GM12878 (cell line): ENCODE results near the gene IPO5. TPM values are rescaled to one million over a fixed set of nuclear protein-coding genes. Genes with fewer than 3 reads are reported as not detected.

ENCODE experiments used
- ATAC-seq: fragments of 200-7000 bp; cut with Tn5 transposase; 3 replicates; pipeline ENCODE4 v1.9.1; 2020; ENCODE audit warnings: mild to moderate bottlenecking, moderate library complexity
- BruUV-seq: library from RNA; stranded (reverse); fragments of 400-500 nt; replicated peaks from 2 replicates; lab custom pipeline; 2021; lab: Mats Ljungman, UMichigan
- CTCF ChIA-PET: fragments of 300-600 bp; sonication (Branson Sonifier 250); formaldehyde crosslinking; extraction: SDS; loops from one replicate; lab custom pipeline; 2021; ENCODE audit warnings: inconsistent platforms; lab: Yijun Ruan, JAX
- POLR2A ChIA-PET: fragments of 350-600 bp; formaldehyde crosslinking; extraction: SDS; loops from one replicate; lab custom pipeline; 2021; ENCODE audit warnings: inconsistent platforms; lab: Charles Lee
- RAD21 ChIA-PET: fragments of 300-600 bp; sonication (Branson Sonifier 250); formaldehyde crosslinking; loops from one replicate; lab custom pipeline; 2023; ENCODE audit warnings: antibody characterized with exemption; ENCODE audit not compliant: unreplicated experiment; lab: Charles Lee
- SMC1A ChIA-PET: fragments of 300-600 bp; sonication (Branson Sonifier 250); formaldehyde crosslinking; loops from one replicate; lab custom pipeline; 2023; ENCODE audit not compliant: unreplicated experiment, uncharacterized antibody; lab: Charles Lee
- DNase-seq: peaks from one replicate; pipeline ENCODE4 v3.0.0-alpha.2; 2011; ENCODE audit warnings: low read depth, low spot score
- FAIRE-seq: peaks from 3 replicates; lab custom pipeline; 2011; peaks lifted over from hg19 to GRCh38; lab: Jason Lieb, UNC
- H2AFZ ChIP-seq: 2 replicates; pipeline ENCODE4 v1.6.0; 2011; ENCODE audit warnings: low read depth, low read length, control low read depth; ENCODE audit not compliant: control insufficient read depth
- H3K27ac ChIP-seq: 2 replicates; pipeline ENCODE4 v1.5.1; 2011; ENCODE audit warnings: control low read depth; ENCODE audit not compliant: control insufficient read depth, insufficient read depth
- H3K27me3 ChIP-seq, 2 experiments: replicated peaks in 1 of 2; 2 replicates each; pipeline versions ENCODE4 v1.6.0 to v1.6.1; 2011; ENCODE audit warnings: low read length in 1 of 2; ENCODE audit not compliant: control insufficient read depth in 2 of 2, insufficient read depth in 2 of 2
- H3K36me3 ChIP-seq, 2 experiments: 2 replicates each; pipeline ENCODE4 v1.5.1; 2011; ENCODE audit warnings: low read length in 1 of 2; ENCODE audit not compliant: control insufficient read depth in 2 of 2, insufficient read depth in 2 of 2
- H3K4me1 ChIP-seq: 2 replicates; pipeline ENCODE4 v1.6.1; 2011; ENCODE audit warnings: mild to moderate bottlenecking, low read length, moderate library complexity, mixed read lengths; ENCODE audit not compliant: control insufficient read depth, insufficient read depth
- H3K4me2 ChIP-seq: 2 replicates; pipeline ENCODE4 v1.6.0; 2011; ENCODE audit warnings: control low read depth; ENCODE audit not compliant: control insufficient read depth, insufficient read depth
- H3K4me3 ChIP-seq: fragments of 200-600 bp; sonication (generic); 2 replicates; pipeline ENCODE4 v1.5.1; 2016
- H3K79me2 ChIP-seq: 2 replicates; pipeline ENCODE4 v1.6.0; 2011; ENCODE audit warnings: low read length; ENCODE audit not compliant: control insufficient read depth, insufficient read depth
- H3K9ac ChIP-seq: 2 replicates; pipeline ENCODE4 v1.8.0; 2011; ENCODE audit warnings: low read length, control low read depth, mixed read lengths; ENCODE audit not compliant: control insufficient read depth, insufficient read depth
- H3K9me3 ChIP-seq: replicated peaks from 3 replicates; pipeline ENCODE4 v1.5.1; 2011; ENCODE audit warnings: mild to moderate bottlenecking, low read length; ENCODE audit not compliant: control insufficient read depth, insufficient read depth
- H4K20me1 ChIP-seq: 2 replicates; pipeline ENCODE4 v1.6.0; 2011; ENCODE audit not compliant: control insufficient read depth, insufficient read depth
- ETV6 ChIP-seq, 2 experiments: fragments of 450-650 bp in 1 of 2; IDR thresholded peaks in 1 of 2; conservative IDR thresholded peaks in 1 of 2; 2 replicates each; pipeline ENCODE4 v1.6.1; 2014; ENCODE audit warnings: antibody characterized with exemption in 1 of 2, borderline replicate concordance in 1 of 2, low read depth in 1 of 2, mild to moderate bottlenecking in 1 of 2, moderate library complexity in 1 of 2
- EZH2 ChIP-seq: IDR thresholded peaks from 2 replicates; pipeline ENCODE4 v1.6.1; 2012; ENCODE audit warnings: low read depth, mild to moderate bottlenecking, control low read depth, inconsistent platforms, low read length, borderline replicate concordance; ENCODE audit not compliant: control insufficient read depth
- JUND ChIP-seq: IDR thresholded peaks from 2 replicates; pipeline ENCODE4 v1.6.1; 2012; ENCODE audit warnings: low read depth, mild to moderate bottlenecking, low read length, improper control_type of control experiment, moderate library complexity
- SRF ChIP-seq, 2 experiments: IDR thresholded peaks; 2 replicates each; pipeline ENCODE4 v1.6.1; 2011; ENCODE audit warnings: low read depth in 2 of 2, low read length in 2 of 2, mild to moderate bottlenecking in 1 of 2, moderate library complexity in 1 of 2
- TAF1 ChIP-seq: IDR thresholded peaks from 2 replicates; pipeline ENCODE4 v1.6.1; 2011; ENCODE audit warnings: mild to moderate bottlenecking, low read depth, low read length, borderline replicate concordance
- YBX1 ChIP-seq: fragments of 450-650 bp; IDR thresholded peaks from 2 replicates; pipeline ENCODE4 v1.6.1; 2016; ENCODE audit warnings: antibody characterized with exemption
- WGBS: methylation state at CpG from one replicate; pipeline ENCODE4 v1.1.6; 2016; ENCODE audit warnings: low lambda C conversion rate; ENCODE audit not compliant: insufficient replicate concordance, insufficient coverage; ENCODE audit errors: missing lambda C conversion rate; 5-methylcytosine and 5-hydroxymethylcytosine counted together
- in situ Hi-C: fragments of 300-500 bp; cut with MboI; formaldehyde crosslinking; loops from 9 replicates; pipeline ENCODE4 v1.14.3; 2018; ENCODE audit warnings: mixed read lengths
- intact Hi-C: fragments of 100-400 bp; cut with micrococcal nuclease; formaldehyde crosslinking; loops from one replicate; pipeline ENCODE4 v1.14.2; 2022; ENCODE audit not compliant: unreplicated experiment
- polyA plus RNA-seq, 11 experiments: library from polyadenylated mRNA; depleted of rRNA in 4 of 11; unstranded in 6 of 11; stranded (reverse) in 5 of 11; fragments of >200 nt; fragmentation: Nextera tagmentation in 4 of 11; fragmentation: Illumina TruSeq in 1 of 11; extraction: Ambion mirVana in 4 of 11; extraction: Trizol in 1 of 11; gene quantifications; 1 replicate in 1 of 11; 2 replicates in 10 of 11; pipeline versions ENCODE4 v1.2.1 to v1.2.3, GENCODE V29; 2011 to 2016; ENCODE audit warnings: inconsistent platforms in 2 of 11, missing spikeins in 2 of 11, low read depth in 1 of 11
- total RNA-seq, 4 experiments: library from RNA; depleted of rRNA in 3 of 4; stranded (reverse); fragments of >200 nt in 3 of 4; fragmentation: Illumina TruSeq in 1 of 4; extraction: Trizol in 1 of 4; gene quantifications; 2 replicates each; pipeline versions ENCODE4 v1.2.1 to v1.2.3, GENCODE V29; 2013 to 2021
- TF ChIP-seq, protein P1 (sequence below): fragments of 450-650 bp; IDR thresholded peaks from 2 replicates; pipeline ENCODE4 v1.6.1; 2017; ENCODE audit warnings: mild to moderate bottlenecking, moderate library complexity
- TF ChIP-seq, protein P2 (sequence below): fragments of 450-650 bp; IDR thresholded peaks from 2 replicates; pipeline ENCODE4 v1.6.1; 2016; ENCODE audit warnings: mild to moderate bottlenecking, moderate library complexity, borderline replicate concordance
- TF ChIP-seq, protein P3 (sequence below): fragments of 450-650 bp; IDR thresholded peaks from 2 replicates; pipeline ENCODE4 v1.6.1; 2017; ENCODE audit warnings: mild to moderate bottlenecking, moderate library complexity

Gene IPO5
- total and polyA plus RNA-seq, 10 of the 15 experiments (the other 5 are each of a cell fraction or from before 2014, with no cell fraction given) = 45.7 to 196 (median 134) TPM

DNA sequence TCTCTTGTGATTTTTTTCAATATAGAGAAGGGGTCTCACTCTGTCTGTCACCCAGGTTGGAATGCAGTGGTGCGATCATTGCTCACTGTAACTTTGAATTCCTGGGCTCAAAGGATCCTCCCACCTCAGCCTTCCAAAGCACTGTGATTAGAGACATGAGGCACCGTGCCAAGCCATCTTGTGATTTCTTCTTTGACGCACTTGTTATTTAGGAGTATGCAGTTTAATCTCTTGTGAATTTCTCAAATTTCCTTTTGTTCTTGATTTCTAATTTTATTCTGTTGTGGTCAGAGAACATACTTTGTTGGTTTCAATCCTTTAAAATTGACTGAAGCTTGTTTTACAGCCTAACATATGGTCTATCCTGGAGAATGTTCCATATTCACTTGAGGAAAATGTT, 14.5 kb downstream of the IPO5 start:
- ChIA-PET RAD21 (no interaction called here), CTCF (no interaction called here)
- intact Hi-C loops = no loop called here

More for the DNA sequence above, 14.5 kb downstream of the IPO5 start:
- no peak overlapping the region for H3K27ac ChIP-seq
- in situ Hi-C loops = no loop called here
- H3K9me3 ChIP-seq = no peaks in the 10 kb centered on the region
- no TSS peak for BruUV-seq
- ChIA-PET SMC1A (no interaction called here), POLR2A (no interaction called here)
- no peaks in the 10 kb centered on the region for H3K4me1 ChIP-seq
- H3K4me3 ChIP-seq = no peak overlapping the region
- no peak for ATAC-seq
- no peaks in the 10 kb centered on the region for H3K27me3 ChIP-seq
- 72% methylated on average over 3 of the region's 3 CpGs for WGBS
- H3K9ac ChIP-seq = no peak overlapping the region
- no peaks in the 10 kb centered on the region for H4K20me1 ChIP-seq
- H3K36me3 ChIP-seq = no peaks in the 10 kb centered on the region
- DNase-seq = no peak
- no peak overlapping the region for H2AFZ ChIP-seq
- FAIRE-seq = no peak
- TF ChIP-seq YBX1 = no peak
- no peak for TF ChIP-seq JUND
- TF ChIP-seq, protein P1, sequence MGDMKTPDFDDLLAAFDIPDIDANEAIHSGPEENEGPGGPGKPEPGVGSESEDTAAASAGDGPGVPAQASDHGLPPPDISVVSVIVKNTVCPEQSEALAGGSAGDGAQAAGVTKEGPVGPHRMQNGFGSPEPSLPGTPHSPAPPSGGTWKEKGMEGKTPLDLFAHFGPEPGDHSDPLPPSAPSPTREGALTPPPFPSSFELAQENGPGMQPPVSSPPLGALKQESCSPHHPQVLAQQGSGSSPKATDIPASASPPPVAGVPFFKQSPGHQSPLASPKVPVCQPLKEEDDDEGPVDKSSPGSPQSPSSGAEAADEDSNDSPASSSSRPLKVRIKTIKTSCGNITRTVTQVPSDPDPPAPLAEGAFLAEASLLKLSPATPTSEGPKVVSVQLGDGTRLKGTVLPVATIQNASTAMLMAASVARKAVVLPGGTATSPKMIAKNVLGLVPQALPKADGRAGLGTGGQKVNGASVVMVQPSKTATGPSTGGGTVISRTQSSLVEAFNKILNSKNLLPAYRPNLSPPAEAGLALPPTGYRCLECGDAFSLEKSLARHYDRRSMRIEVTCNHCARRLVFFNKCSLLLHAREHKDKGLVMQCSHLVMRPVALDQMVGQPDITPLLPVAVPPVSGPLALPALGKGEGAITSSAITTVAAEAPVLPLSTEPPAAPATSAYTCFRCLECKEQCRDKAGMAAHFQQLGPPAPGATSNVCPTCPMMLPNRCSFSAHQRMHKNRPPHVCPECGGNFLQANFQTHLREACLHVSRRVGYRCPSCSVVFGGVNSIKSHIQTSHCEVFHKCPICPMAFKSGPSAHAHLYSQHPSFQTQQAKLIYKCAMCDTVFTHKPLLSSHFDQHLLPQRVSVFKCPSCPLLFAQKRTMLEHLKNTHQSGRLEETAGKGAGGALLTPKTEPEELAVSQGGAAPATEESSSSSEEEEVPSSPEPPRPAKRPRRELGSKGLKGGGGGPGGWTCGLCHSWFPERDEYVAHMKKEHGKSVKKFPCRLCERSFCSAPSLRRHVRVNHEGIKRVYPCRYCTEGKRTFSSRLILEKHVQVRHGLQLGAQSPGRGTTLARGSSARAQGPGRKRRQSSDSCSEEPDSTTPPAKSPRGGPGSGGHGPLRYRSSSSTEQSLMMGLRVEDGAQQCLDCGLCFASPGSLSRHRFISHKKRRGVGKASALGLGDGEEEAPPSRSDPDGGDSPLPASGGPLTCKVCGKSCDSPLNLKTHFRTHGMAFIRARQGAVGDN = no peak
- TF ChIP-seq, protein P2, sequence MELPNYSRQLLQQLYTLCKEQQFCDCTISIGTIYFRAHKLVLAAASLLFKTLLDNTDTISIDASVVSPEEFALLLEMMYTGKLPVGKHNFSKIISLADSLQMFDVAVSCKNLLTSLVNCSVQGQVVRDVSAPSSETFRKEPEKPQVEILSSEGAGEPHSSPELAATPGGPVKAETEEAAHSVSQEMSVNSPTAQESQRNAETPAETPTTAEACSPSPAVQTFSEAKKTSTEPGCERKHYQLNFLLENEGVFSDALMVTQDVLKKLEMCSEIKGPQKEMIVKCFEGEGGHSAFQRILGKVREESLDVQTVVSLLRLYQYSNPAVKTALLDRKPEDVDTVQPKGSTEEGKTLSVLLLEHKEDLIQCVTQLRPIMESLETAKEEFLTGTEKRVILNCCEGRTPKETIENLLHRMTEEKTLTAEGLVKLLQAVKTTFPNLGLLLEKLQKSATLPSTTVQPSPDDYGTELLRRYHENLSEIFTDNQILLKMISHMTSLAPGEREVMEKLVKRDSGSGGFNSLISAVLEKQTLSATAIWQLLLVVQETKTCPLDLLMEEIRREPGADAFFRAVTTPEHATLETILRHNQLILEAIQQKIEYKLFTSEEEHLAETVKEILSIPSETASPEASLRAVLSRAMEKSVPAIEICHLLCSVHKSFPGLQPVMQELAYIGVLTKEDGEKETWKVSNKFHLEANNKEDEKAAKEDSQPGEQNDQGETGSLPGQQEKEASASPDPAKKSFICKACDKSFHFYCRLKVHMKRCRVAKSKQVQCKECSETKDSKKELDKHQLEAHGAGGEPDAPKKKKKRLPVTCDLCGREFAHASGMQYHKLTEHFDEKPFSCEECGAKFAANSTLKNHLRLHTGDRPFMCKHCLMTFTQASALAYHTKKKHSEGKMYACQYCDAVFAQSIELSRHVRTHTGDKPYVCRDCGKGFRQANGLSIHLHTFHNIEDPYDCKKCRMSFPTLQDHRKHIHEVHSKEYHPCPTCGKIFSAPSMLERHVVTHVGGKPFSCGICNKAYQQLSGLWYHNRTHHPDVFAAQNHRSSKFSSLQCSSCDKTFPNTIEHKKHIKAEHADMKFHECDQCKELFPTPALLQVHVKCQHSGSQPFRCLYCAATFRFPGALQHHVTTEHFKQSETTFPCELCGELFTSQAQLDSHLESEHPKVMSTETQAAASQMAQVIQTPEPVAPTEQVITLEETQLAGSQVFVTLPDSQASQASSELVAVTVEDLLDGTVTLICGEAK = no peak
- TF ChIP-seq TAF1 = no peak
- TF ChIP-seq SRF (IDR thresholded peaks at IDR 0.05; ENCODE audit: low read depth in 2 of 2, low read length in 2 of 2) = no peak
- TF ChIP-seq, protein P3, sequence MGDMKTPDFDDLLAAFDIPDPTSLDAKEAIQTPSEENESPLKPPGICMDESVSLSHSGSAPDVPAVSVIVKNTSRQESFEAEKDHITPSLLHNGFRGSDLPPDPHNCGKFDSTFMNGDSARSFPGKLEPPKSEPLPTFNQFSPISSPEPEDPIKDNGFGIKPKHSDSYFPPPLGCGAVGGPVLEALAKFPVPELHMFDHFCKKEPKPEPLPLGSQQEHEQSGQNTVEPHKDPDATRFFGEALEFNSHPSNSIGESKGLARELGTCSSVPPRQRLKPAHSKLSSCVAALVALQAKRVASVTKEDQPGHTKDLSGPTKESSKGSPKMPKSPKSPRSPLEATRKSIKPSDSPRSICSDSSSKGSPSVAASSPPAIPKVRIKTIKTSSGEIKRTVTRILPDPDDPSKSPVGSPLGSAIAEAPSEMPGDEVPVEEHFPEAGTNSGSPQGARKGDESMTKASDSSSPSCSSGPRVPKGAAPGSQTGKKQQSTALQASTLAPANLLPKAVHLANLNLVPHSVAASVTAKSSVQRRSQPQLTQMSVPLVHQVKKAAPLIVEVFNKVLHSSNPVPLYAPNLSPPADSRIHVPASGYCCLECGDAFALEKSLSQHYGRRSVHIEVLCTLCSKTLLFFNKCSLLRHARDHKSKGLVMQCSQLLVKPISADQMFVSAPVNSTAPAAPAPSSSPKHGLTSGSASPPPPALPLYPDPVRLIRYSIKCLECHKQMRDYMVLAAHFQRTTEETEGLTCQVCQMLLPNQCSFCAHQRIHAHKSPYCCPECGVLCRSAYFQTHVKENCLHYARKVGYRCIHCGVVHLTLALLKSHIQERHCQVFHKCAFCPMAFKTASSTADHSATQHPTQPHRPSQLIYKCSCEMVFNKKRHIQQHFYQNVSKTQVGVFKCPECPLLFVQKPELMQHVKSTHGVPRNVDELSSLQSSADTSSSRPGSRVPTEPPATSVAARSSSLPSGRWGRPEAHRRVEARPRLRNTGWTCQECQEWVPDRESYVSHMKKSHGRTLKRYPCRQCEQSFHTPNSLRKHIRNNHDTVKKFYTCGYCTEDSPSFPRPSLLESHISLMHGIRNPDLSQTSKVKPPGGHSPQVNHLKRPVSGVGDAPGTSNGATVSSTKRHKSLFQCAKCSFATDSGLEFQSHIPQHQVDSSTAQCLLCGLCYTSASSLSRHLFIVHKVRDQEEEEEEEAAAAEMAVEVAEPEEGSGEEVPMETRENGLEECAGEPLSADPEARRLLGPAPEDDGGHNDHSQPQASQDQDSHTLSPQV = no peak
- TF ChIP-seq ETV6 (conservative IDR thresholded peaks at IDR 0.05 in 1 of 2, IDR thresholded peaks at IDR 0.05 in 1 of 2; ENCODE audit: borderline replicate concordance in 1 of 2, low read depth in 1 of 2) = no peak
- no peak for TF ChIP-seq EZH2
- no peak overlapping the region for H3K4me2 ChIP-seq
- no peaks in the 10 kb centered on the region for H3K79me2 ChIP-seq
